Esophagus mucosa (tissue), 1 donor: ENCODE data around the gene FHOD3. TPM values are rescaled to one million over a fixed set of nuclear protein-coding genes. Genes with fewer than 3 reads are reported as not detected.

Experiments
- ATAC-seq: fragments of 200-7000 bp; cut with Tn5 transposase; one replicate; pipeline ENCODE4 v1.9.1; 2020
- total RNA-seq: library from RNA; stranded (reverse); gene quantifications from one replicate; pipeline ENCODE4 v1.2.4, GENCODE V29; 2023
- donor health status: DM: yes; HTN: yes; CAD: no.

FHOD3 gene
- total RNA-seq: 3.0 TPM

DNA sequence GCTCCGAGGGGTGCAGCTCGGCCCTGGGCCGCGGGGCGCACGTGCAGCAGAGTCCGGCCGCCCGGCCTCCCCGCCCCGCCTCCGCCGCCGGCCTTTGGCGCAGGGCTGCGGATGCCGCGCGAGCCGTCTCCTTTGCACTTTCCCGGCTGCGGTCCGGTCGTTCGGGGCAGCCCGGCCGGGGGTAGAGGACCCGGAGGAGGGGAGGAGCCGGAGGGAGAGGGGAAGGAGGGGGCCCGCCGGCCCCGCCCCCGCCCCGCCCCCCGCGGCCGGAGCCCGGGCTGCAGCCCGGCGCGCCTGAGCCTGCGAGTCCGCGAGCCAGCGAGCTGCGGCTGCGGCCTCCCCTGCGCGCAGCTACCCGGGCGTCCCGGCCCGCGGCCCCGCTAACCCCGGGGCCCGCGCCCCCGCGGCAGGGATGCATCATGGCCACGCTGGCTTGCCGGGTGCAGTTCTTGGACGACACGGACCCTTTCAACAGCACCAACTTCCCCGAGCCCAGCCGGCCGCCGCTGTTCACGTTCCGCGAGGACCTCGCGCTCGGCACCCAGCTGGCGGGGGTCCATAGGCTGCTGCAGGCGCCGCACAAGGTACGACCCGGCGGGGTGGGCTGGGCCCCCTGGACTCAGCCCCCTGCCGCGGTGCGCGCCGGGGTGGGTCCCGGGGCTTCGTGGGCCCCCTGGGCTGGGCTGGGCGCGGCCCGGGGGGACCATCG, at the start of gene FHOD3:
FHOD3 (plus strand) TSS at position 297 of the 709 bp plus-strand sequence; CDS start at position 420, 123 bp downstream.
- peak; percentile 52 for ATAC-seq

DNA sequence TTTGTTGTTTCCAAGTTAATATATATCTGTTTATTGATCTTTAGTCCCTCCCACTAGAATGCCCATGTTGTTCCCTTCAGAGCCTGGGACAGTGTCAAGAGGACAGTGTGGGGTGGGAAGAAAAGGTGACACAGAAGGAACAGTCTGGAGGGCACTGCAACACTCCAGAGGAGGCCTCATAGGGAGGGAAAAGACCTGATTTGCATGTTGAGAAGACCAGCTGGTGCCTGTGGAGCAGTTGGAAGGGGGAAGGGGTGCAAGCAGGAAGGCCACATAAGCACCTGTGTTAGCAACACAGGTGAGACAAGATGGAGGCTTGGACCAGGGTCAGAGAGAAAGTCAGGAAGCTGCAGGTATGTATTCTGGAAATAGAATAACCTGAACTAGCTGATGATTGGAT, 48.1 kb upstream of the FHOD3 start:
- ATAC-seq: no peak

DNA sequence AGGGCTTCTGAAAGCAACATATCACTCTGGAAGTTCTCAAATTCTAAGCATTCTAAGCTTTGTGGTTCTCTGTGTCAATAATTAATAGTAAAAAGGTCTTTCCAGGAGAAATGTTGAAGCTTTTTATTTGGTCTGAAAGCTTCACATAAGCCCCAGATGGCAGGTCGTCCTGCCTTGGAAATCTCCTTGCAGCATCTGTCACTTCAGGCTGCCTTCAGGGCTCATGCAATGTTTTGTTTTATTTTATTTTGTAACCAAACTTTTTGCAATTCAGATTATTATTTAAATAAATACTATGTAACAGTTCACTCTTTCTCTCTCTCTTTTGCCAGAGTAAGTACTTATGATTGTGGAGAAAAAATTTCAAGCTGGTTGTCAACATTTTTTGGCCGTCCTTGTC, 46.7 kb upstream of the FHOD3 start:
- no peak for ATAC-seq

DNA sequence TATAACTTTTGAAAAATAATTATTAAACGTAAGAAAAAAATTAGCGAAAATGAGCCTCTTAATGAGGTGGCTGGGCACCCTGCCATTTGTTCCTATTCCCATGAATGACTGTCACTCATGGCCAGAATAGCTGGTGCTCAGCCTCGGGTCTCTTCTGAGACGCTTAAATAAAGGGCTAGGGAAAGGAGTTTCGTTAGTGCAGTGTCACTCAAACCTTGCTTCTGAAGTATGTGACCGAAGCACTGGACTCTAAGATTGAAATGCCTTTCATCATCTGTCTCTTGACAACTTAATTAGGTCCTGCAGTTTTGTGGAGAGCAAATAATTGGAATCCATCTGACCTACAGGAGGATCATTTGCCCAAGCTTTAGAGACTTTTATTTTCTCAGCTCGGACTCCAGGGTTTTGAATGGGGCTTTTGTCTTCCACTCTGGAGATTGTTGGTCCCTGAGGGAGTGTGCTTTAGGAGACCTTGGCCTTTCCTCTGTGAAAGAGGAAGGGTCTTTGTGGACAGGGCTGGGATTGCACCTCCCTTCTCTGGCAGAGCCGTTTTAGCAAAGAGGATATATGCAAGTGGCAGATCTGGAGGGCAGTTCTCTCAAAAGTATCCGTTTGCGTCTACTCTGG, 42.3 kb upstream of the FHOD3 start:
- ATAC-seq: no peak

DNA sequence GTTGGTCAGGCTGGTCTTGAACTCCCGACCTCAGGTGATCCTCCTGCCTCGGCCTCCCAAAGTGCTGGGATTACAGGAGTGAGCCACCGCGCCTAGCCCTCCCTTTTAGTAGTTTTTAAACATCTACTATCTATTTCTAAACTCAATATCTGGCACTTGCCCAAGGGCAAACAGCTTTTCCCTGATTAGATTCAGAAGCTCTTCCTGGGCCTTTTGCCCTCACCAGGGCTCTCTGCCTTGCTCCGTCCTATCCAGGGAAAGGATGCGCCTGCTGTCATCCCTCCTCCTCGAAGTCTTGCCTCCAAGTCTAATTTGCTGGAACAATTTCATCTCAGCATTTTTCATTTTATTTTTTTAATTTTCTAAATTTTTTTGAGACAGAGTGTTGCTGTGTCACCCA, 41.4 kb upstream of the FHOD3 start:
- ATAC-seq: no peak

DNA sequence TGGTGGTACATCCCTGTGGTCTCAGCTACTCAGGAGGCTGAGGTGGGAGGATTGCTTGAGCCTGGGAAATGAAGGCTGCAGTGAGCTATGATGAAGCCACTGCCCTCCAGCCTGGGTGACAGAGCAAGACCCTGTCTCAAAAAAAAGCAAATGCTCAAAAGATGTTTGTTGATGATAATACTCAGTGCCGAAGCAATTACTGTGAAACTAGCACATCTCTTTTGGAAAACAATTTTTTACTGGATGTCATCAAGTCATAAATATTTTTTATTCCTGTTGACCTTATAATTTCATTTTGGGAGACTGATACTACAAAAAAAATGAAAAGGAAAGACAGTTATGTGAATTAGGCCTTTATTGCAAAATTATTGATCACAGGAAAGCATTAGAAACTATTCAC, 34.5 kb upstream of the FHOD3 start:
- no peak for ATAC-seq

DNA sequence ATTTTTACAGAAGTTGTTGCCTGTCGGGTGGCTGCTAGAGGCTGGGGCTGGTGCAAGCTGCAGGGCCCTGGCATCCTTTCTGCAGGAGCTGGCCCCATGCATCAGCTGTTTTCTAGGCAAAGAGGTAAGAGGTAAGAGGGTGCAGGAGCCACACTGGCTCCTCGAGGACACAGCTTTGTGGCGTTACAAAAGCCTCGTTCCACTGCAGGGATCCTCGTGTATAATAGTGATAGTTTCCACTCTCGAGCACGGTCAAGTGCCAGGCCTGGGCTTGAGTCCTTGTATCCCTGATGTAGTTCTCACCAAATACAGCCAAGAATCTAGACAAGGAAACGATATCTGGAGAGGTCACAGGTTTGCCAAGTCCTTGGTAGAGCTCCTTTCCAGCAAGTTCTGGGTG, 33.2 kb upstream of the FHOD3 start:
- ATAC-seq: no peak

DNA sequence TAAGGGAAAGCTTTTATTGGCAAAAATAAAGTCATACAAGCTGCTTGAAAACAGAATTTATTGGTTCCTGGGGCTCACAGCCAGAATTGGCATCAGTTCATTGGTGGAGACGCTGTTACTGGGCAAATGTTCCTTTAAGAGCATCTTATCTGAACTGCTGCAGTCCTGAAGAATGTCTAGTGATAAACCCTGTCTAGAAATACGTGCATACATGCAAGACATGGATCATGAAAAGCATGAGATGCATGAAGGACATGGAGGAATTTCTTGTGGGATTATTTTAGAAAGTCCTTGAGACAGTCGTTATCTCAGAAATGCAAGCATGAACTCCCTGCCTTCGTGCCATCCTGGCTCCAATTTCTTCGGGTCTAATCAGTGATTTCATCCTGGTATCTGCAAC, 32.5 kb upstream of the FHOD3 start:
- ATAC-seq: no peak

DNA sequence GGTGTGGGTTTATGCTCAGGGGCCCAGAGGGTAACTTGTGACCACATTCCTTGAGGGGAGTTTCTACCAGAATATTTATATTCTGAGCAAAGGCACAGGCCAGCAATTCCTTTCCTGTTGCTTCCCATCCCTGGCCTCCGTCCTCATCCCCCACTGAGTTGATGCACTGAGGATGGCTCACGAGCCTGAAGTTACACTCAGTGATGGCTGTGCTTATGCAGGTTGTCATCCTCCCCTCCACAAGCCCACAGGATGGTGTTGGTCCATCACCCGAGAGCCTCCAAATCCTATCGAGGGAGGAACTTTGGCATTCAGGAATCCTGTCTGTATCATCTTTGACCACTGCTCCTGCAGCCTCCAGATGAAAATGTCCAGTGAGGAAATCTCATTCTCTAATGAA, 28.4 kb upstream of the FHOD3 start:
- ATAC-seq: no peak

DNA sequence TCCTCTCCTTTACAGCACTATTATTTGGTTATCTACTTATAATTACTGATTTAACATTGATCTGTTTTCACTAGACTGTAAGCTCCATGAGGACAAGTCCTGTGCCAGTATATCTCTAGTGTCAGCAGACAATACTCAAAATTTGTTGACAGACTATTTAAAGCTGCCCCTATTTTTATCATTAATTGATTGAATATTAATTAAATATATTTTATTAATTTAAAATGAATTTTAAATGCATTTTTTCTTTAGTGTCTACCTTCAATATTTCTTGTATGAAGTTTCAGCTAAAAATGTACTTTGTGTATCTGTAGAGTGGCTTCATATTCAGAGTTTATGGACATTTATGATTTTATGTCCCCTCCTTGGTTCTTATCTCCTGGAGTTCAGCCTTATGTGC, 26.4 kb upstream of the FHOD3 start:
- ATAC-seq: no peak

DNA sequence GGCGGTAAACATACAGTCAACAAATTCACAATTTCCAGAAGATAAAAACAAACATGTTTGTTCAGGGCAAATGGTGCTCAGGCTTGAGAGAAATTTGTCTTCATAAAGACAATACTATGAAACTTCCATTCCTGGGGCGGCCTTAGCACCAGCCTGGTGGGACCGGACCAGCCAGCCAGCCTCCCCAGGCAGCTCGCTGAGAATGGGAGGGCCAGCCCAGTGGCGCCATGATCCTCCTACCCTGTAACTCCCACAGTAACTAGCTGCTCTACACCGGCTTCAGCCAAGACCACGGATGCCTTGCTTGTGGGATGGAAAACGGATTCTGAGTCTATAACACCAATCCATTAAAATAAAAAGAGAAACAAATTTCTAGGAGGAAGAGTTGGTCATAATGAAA, 24.2 kb upstream of the FHOD3 start:
- no peak for ATAC-seq

DNA sequence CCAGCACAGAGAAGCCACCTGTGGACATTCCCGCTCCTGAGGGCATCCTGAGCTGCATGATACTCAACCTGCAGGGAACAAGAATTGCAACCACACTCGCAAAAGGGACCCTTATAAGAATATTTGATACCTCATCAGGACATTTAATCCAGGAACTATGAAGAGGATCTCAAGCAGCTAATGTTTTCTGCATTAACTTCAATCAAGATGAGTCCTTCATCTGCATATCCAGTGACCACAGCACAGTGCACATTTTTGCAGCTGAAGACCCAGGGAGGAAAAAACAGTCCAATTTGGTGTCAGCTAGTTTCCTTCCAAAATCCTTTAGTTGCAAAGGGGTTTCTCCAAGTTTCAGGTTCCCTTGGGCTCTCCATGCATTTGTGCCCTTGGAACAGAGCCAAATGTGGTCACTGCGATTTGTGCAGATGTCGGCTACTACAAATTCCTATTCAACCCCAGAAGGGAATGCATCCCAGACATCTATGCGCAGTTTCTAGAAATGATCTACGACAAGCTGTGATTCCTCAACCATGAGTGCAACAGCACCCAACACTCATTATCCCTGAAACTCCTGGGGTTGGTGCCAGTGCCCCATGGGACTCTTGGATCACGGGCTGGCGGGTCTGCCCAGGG, 23.3 kb upstream of the FHOD3 start:
- no peak for ATAC-seq

DNA sequence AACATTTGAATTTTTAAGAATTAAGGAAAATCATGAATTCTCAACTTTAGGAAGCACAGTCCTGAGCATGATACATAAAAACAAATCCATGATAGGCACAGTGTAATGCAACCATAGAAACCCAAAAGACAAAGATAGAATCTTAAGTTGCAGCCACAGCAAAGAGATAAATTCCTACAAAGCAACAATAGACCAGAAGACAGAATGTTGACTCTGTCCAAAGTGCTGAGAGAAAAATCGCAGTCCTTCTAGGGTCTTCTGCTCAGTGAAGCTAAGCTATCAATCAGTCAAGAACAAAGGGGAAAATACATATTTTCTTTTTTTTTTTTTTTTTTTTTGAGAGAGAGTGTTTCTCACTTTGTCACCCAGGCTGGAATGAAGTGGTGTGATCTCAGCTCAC, 22.0 kb upstream of the FHOD3 start:
- ATAC-seq: no peak

DNA sequence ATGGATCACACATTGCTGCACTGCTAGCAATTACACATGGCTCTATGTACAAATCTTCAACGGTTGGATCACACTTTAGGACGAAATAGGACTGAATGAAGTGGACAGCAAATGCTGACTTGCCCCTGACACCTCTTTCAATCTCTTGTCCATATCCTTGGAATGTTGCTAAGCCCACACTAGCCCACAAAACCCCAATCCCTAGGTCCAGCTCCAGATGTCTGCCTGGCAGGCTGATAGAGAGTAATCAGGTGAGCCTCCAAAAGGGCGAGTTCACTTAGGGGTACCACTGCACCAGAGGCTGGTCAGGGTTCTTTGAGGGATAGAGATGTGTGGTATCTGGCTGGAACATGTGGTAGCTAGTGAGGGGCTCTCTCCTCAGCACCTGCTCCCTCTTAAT, 18.5 kb upstream of the FHOD3 start:
- ATAC-seq: no peak

DNA sequence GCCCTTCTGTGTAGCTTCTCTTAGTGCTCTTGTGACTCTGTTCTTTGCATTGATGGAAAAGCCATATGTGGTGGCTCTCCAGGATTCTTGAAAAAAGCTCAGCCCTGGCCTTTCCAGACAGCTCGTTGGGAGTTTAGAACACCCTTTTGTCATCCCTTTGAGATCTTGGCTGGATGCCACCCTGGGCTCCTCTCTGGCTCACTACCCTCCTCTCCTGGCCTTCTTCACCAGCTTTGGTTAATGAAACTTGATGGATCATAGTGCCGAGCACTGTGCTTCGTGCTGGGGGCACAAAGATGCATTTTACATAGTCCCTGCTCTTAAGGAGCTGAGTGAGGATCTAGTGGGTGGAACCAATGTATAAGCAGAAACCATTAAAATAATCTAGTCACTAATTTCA, 15.6 kb upstream of the FHOD3 start:
- ATAC-seq: no peak

DNA sequence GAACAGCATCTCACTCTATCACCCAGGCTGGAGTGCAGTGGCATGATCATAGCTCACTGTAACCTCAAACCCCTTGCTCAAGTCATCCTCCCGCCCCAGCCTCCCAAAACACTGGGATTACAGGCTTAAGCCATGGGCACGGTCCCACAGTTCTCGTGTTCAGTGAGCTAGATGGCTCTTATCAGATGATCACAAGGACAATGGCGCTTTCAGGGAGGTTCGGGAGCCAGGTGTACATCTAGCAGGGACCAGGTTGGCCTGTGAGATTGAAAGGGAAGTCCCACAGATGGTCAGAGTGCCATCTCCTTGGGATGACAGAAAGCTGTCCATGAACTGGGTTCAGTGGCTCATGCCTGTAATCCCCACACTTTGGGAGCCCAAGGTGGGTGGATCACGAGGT, 14.1 kb upstream of the FHOD3 start:
- no peak for ATAC-seq

DNA sequence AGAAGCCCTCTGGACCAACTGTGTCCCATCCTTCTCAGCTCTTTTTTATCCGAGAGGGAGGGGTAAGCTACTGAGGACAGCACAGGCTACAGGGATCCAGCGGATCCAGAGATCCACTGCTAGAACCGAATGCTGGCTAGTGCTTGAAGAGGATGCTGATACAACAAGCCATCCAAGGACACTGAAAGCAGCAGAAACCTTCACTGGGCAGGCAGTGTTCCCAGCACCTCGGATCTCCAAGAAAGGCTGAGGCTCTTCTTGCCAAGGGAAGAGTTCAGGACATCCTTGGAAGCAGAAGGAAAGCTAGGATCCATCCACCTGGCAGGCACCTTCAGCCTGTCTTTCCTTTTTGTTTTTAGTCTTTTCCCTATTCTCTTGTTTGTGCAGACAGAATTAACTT, 13.2 kb upstream of the FHOD3 start:
- ATAC-seq: peak; percentile 26

DNA sequence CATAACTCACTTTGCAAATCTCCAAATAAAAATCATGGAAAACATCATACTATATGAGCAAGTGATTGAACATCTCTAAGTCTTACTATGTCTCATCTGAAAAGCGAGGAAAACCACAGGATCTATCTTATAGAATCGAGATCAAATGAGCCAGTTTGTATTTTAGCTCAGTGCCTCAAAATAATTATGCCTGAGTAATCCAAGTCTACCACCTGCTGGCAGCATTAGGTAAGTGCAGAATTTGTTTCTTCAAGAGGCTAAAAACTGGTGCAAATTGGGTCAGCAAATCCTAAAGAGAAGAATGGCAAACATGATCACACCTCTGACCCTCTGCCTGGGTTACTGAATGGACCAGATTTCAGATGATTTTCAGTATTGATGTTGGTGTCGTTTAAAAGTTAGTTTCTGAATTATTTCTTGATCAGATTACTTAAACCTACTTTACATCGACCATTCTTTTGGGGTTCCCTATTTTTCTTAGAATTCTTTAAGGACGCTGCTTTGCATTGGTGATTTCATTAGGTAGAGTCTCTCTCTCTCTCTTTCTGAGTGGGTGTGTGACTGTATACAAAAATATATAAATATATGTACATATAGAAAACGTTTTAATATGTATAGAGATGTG, 12.7 kb upstream of the FHOD3 start:
- peak; percentile 69 for ATAC-seq

DNA sequence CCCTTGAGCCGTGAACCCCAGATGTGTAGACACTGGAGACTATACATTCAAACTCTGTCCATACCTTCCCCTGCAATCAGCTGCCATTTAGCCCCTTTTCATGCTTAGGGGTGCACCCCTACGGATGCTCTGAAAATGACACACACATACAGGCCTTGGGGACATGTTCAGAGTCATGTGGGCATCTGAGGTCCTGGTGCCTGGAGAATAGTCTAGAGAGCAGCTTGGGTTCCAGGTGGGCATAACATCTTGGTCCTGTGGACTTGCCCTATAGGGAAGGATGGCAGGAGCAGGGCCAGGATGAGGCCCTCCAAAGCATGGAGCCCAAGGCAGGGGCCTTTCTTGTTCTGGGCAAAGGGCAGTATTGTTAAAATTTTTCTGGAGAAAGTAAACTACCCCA, 9.9 kb upstream of the FHOD3 start:
- ATAC-seq: no peak

DNA sequence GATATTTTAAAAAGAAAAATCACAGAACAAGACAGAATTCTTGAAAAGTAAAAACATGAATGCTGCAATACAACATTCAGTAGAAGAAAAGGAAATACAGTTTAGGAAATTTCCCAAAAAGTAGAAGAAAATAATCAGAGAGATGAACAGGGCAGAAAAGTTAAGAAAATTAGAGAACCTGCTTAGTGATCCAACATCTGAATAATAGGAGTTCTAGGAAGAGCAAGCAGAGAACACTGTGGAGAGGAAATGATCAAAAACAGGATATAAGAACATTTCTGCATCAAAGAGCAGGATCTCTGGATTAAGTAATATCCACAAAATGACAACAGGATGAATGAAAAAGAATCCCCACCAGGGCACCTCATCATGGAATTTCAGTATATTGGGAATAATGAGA, 8.8 kb upstream of the FHOD3 start:
- no peak for ATAC-seq

DNA sequence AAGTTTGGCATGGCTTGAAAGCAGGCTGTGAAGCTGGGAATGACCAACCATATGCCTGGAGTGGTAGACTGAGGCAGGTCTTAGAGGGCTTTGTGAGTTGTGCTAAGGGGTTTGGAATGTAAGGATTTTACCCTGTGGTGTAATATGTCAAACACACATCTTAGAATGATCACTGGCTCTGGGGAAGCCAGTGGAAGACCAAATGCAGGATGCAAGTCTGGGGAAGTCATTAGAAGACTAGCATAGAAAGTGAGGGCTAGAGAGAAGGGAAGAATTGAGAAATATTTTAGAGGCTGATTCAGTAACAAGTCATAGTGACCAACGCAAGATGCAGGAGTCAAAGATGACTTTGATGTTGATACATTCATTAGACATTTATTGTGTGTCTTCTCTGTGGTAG, 3.5 kb upstream of the FHOD3 start:
- ATAC-seq: no peak

DNA sequence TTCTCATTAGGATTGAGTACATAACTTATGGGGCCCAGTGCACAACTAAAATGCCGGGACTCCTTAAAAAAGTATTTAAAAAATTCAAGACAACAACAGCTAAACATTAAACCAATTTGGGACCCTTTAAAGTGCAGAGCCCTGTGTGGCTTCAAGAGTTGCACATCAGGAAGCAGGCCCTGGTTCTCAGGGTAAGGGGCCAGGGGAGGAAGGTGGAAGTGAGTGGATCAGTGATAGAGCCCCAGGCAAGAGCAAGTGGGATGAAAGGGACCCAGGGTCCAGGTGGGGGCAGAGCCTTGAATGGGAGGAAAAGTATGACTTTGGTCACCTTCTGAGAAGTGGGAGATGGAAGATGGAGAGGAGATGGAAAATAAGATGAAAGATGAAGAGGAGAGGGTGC, 2.3 kb upstream of the FHOD3 start:
- ATAC-seq: no peak

DNA sequence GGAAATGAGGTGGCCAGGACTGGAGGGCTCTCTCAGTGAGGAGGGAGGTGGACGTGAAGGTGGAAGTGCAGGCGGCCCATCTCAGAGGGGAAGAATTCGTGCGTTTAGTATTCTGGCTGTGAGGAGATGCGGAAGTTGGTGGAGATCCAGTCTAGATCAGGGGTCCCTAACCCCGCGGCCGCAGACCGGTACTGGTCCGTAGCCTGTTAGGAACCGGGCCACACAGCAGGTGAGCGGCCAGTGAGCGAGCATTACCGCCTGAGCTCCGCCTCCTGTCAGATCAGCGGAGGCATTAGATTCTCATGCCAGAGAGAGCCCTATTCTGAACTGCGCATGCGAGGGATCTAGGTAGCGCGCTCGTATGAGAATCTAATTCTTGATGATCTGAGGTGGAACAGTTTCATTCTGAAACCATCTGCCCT, 1.6 kb upstream of the FHOD3 start:
- no peak for ATAC-seq
